Measurements from ENCODE around the gene LUZP1. TPM values are rescaled to one million over a fixed set of nuclear protein-coding genes. Genes with fewer than 3 reads are reported as not detected.

Gene LUZP1
- total and polyA plus RNA-seq, 2 experiments from 2014 or later: 45.7 to 152 TPM

DNA sequence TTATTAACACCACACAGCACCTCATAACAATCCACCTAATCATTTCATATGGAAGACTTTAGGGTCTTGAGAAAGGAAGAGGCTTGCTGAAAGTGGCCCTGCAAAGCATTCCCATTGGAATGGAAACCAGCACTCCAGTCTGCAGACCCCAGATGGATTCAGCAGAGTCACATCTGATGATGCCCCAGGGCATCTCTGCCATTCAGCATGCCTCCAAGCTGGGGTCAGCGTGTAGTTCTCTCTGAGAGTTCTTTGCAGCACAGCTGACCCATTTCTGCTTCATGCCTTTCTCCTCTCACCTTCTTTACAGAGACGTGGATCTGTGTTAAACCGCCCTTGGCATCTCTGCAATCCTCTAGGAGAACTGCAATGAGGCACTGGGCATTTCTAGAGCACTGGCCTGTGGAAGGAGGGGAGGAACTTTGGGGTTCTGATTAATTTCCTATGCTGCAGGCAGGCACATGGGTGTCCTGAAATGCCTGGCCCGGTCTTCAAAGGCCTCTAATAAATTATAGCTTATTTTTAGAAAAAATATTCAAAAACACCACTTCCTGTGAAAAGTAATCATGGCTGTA is 2.6 kb upstream of the LUZP1 start:
- H2AFZ ChIP-seq: no peak overlapping the region
- no peak overlapping the region for H3K4me3 ChIP-seq
- no peak overlapping the region for H3K4me2 ChIP-seq
- no peaks in the 10 kb centered on the region for H3K36me3 ChIP-seq (ENCODE audit: insufficient read depth)
- H3K4me1 ChIP-seq (ENCODE audit: insufficient read depth): peaks cover 13% of the 10 kb centered on the region
- TF ChIP-seq, protein P1, sequence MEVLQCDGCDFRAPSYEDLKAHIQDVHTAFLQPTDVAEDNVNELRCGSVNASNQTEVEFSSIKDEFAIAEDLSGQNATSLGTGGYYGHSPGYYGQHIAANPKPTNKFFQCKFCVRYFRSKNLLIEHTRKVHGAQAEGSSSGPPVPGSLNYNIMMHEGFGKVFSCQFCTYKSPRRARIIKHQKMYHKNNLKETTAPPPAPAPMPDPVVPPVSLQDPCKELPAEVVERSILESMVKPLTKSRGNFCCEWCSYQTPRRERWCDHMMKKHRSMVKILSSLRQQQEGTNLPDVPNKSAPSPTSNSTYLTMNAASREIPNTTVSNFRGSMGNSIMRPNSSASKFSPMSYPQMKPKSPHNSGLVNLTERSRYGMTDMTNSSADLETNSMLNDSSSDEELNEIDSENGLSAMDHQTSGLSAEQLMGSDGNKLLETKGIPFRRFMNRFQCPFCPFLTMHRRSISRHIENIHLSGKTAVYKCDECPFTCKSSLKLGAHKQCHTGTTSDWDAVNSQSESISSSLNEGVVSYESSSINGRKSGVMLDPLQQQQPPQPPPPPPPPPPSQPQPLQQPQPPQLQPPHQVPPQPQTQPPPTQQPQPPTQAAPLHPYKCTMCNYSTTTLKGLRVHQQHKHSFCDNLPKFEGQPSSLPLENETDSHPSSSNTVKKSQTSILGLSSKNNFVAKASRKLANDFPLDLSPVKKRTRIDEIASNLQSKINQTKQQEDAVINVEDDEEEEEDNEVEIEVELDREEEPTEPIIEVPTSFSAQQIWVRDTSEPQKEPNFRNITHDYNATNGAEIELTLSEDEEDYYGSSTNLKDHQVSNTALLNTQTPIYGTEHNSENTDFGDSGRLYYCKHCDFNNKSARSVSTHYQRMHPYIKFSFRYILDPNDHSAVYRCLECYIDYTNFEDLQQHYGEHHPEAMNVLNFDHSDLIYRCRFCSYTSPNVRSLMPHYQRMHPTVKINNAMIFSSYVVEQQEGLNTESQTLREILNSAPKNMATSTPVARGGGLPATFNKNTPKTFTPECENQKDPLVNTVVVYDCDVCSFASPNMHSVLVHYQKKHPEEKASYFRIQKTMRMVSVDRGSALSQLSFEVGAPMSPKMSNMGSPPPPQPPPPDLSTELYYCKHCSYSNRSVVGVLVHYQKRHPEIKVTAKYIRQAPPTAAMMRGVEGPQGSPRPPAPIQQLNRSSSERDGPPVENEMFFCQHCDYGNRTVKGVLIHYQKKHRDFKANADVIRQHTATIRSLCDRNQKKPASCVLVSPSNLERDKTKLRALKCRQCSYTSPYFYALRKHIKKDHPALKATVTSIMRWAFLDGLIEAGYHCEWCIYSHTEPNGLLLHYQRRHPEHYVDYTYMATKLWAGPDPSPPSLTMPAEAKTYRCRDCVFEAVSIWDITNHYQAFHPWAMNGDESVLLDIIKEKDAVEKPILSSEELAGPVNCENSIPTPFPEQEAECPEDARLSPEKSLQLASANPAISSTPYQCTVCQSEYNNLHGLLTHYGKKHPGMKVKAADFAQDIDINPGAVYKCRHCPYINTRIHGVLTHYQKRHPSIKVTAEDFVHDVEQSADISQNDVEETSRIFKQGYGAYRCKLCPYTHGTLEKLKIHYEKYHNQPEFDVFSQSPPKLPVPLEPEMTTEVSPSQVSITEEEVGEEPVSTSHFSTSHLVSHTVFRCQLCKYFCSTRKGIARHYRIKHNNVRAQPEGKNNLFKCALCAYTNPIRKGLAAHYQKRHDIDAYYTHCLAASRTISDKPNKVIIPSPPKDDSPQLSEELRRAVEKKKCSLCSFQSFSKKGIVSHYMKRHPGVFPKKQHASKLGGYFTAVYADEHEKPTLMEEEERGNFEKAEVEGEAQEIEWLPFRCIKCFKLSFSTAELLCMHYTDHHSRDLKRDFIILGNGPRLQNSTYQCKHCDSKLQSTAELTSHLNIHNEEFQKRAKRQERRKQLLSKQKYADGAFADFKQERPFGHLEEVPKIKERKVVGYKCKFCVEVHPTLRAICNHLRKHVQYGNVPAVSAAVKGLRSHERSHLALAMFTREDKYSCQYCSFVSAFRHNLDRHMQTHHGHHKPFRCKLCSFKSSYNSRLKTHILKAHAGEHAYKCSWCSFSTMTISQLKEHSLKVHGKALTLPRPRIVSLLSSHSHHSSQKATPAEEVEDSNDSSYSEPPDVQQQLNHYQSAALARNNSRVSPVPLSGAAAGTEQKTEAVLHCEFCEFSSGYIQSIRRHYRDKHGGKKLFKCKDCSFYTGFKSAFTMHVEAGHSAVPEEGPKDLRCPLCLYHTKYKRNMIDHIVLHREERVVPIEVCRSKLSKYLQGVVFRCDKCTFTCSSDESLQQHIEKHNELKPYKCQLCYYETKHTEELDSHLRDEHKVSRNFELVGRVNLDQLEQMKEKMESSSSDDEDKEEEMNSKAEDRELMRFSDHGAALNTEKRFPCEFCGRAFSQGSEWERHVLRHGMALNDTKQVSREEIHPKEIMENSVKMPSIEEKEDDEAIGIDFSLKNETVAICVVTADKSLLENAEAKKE (CRISPR knock-in tag; IDR thresholded peaks at IDR 0.05): no peak
- TF ChIP-seq JUNB (IDR thresholded peaks at IDR 0.05; ENCODE audit: unreplicated experiment): no peak
- TF ChIP-seq EZH2phosphoT487 (IDR thresholded peaks at IDR 0.05; ENCODE audit: unreplicated experiment): no peak
- TF ChIP-seq ZNF331 (CRISPR knock-in tag; IDR thresholded peaks at IDR 0.05; ENCODE audit: low read depth): no peak
- TF ChIP-seq, protein P2, sequence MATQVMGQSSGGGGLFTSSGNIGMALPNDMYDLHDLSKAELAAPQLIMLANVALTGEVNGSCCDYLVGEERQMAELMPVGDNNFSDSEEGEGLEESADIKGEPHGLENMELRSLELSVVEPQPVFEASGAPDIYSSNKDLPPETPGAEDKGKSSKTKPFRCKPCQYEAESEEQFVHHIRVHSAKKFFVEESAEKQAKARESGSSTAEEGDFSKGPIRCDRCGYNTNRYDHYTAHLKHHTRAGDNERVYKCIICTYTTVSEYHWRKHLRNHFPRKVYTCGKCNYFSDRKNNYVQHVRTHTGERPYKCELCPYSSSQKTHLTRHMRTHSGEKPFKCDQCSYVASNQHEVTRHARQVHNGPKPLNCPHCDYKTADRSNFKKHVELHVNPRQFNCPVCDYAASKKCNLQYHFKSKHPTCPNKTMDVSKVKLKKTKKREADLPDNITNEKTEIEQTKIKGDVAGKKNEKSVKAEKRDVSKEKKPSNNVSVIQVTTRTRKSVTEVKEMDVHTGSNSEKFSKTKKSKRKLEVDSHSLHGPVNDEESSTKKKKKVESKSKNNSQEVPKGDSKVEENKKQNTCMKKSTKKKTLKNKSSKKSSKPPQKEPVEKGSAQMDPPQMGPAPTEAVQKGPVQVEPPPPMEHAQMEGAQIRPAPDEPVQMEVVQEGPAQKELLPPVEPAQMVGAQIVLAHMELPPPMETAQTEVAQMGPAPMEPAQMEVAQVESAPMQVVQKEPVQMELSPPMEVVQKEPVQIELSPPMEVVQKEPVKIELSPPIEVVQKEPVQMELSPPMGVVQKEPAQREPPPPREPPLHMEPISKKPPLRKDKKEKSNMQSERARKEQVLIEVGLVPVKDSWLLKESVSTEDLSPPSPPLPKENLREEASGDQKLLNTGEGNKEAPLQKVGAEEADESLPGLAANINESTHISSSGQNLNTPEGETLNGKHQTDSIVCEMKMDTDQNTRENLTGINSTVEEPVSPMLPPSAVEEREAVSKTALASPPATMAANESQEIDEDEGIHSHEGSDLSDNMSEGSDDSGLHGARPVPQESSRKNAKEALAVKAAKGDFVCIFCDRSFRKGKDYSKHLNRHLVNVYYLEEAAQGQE (IDR thresholded peaks at IDR 0.05; ENCODE audit: unreplicated experiment): no peak
- no peak for TF ChIP-seq EZH2 (IDR thresholded peaks at IDR 0.05; ENCODE audit: low read depth, unreplicated experiment)
- no peak for TF ChIP-seq ZNF114 (CRISPR knock-in tag; IDR thresholded peaks at IDR 0.05)
- no peak for TF ChIP-seq POLR2AphosphoS5 (IDR thresholded peaks at IDR 0.05; ENCODE audit: low read depth)
- no peak for TF ChIP-seq CREB1 (CRISPR knock-in tag; IDR thresholded peaks at IDR 0.05; ENCODE audit: low read depth)
- TF ChIP-seq, protein P3, sequence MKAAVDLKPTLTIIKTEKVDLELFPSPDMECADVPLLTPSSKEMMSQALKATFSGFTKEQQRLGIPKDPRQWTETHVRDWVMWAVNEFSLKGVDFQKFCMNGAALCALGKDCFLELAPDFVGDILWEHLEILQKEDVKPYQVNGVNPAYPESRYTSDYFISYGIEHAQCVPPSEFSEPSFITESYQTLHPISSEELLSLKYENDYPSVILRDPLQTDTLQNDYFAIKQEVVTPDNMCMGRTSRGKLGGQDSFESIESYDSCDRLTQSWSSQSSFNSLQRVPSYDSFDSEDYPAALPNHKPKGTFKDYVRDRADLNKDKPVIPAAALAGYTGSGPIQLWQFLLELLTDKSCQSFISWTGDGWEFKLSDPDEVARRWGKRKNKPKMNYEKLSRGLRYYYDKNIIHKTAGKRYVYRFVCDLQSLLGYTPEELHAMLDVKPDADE (IDR thresholded peaks at IDR 0.05): no peak
- TF ChIP-seq, protein P4, sequence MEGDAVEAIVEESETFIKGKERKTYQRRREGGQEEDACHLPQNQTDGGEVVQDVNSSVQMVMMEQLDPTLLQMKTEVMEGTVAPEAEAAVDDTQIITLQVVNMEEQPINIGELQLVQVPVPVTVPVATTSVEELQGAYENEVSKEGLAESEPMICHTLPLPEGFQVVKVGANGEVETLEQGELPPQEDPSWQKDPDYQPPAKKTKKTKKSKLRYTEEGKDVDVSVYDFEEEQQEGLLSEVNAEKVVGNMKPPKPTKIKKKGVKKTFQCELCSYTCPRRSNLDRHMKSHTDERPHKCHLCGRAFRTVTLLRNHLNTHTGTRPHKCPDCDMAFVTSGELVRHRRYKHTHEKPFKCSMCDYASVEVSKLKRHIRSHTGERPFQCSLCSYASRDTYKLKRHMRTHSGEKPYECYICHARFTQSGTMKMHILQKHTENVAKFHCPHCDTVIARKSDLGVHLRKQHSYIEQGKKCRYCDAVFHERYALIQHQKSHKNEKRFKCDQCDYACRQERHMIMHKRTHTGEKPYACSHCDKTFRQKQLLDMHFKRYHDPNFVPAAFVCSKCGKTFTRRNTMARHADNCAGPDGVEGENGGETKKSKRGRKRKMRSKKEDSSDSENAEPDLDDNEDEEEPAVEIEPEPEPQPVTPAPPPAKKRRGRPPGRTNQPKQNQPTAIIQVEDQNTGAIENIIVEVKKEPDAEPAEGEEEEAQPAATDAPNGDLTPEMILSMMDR (conservative IDR thresholded peaks at IDR 0.05; ENCODE audit: low read depth in 2 of 2): no peak
- no peak for TF ChIP-seq STAT1 (IDR thresholded peaks at IDR 0.05; ENCODE audit: unreplicated experiment)
- no peak for TF ChIP-seq NANOG (IDR thresholded peaks at IDR 0.05; ENCODE audit: borderline replicate concordance)
- Mint-ChIP-seq H3K4me1 (peaks cover 17% of the 10 kb centered on the region), H3K4me3 (no peak overlapping the region), H3K36me3 (ENCODE audit: low read depth) (no peaks in the 10 kb centered on the region), H3K9me3 (no peaks in the 10 kb centered on the region), H3K27ac (no peak overlapping the region), H3K27me3 (ENCODE audit: insufficient read depth, low read depth, poor library complexity) (peaks cover 12% of the 10 kb centered on the region)
- H3K27ac ChIP-seq (ENCODE audit: low read depth): no peak overlapping the region
- ATAC-seq (no peak), DNase-seq (ENCODE audit: low spot score) (no peak)
- H3K9me2 ChIP-seq (ENCODE audit: insufficient read depth): no peaks in the 10 kb centered on the region
- peaks cover 14% of the 10 kb centered on the region for H3K79me2 ChIP-seq (replicated peaks; ENCODE audit: insufficient read depth)
- peaks cover 3% of the 10 kb centered on the region for H3K27me3 ChIP-seq (ENCODE audit: insufficient read depth)
- H3F3A ChIP-seq (replicated peaks; ENCODE audit: low read depth): 0 out of 2 replicates have a peak, but pooled peaks cover 2% of the 10 kb centered on the region
- H4K20me1 ChIP-seq (replicated peaks; ENCODE audit: insufficient read depth): peaks cover 13% of the 10 kb centered on the region

All from GM23338 (cell line).